ENCODE measurements around the gene GLYR1.

Gene GLYR1

GRCh38 chr16:4836727-4837126 is 10.4 kb downstream of the GLYR1 start:
- H3K4me3 ChIP-seq (ENCODE audit: low read length) = no peak overlapping the region
- DNase-seq (ENCODE audit: low read depth) = no peak
- no peak for TF ChIP-seq CTCF (conservative IDR thresholded peaks at IDR 0.05; ENCODE audit: low read length)

- no peak overlapping the region for H3K4me3 ChIP-seq (ENCODE audit: low read length)
- no peak for TF ChIP-seq CTCF (conservative IDR thresholded peaks at IDR 0.05; ENCODE audit: low read length)
- DNase-seq (ENCODE audit: low read depth) = no peak
Measured at GRCh38 chr16:4833584-4833983, 13.5 kb downstream of the GLYR1 start.

GRCh38 chr16:4832698-4833343 is 14.3 kb downstream of the GLYR1 start:
- H3K4me3 ChIP-seq (ENCODE audit: low read length) = no peak overlapping the region
- no peak for TF ChIP-seq CTCF (conservative IDR thresholded peaks at IDR 0.05; ENCODE audit: low read length)
- no peak for DNase-seq (ENCODE audit: low read depth)

GRCh38 chr16:4831616-4832015 is 15.5 kb downstream of the GLYR1 start:
- TF ChIP-seq CTCF (conservative IDR thresholded peaks at IDR 0.05; ENCODE audit: low read length) = no peak
- no peak for DNase-seq (ENCODE audit: low read depth)
- no peak overlapping the region for H3K4me3 ChIP-seq (ENCODE audit: low read length)

- no peak overlapping the region for H3K4me3 ChIP-seq (ENCODE audit: low read length)
- no peak for DNase-seq (ENCODE audit: low read depth)
- no peak for TF ChIP-seq CTCF (conservative IDR thresholded peaks at IDR 0.05; ENCODE audit: low read length)
Measured at GRCh38 chr16:4830408-4830807, 16.7 kb downstream of the GLYR1 start.

GRCh38 chr16:4828567-4829321 is 18.3 kb downstream of the GLYR1 start:
- H3K4me3 ChIP-seq (ENCODE audit: low read length) = no peak overlapping the region
- DNase-seq (ENCODE audit: low read depth) = no peak
- no peak for TF ChIP-seq CTCF (conservative IDR thresholded peaks at IDR 0.05; ENCODE audit: low read length)

- TF ChIP-seq CTCF (conservative IDR thresholded peaks at IDR 0.05; ENCODE audit: low read length) = no peak
- H3K4me3 ChIP-seq (ENCODE audit: low read length) = no peak overlapping the region
- DNase-seq (ENCODE audit: low read depth) = no peak
Measured at GRCh38 chr16:4826980-4827379, 20.1 kb downstream of the GLYR1 start.

All from AG10803 (cell line).